Fibroblast of lung (primary cell): ENCODE measurements around the gene EDC4. TPM values are rescaled to one million over a fixed set of nuclear protein-coding genes. Genes with fewer than 3 reads are reported as not detected.
A peak's percentile ranks its signal among the peaks of the same experiment; 100 is the strongest.

Experiments used
- DNase-seq, 2 donors: peaks; one replicate each; pipeline versions ENCODE4 v3.0.0 to v3.0.0-alpha.2; 2010; ENCODE audit warnings: low read depth in 2 of 2
- H2AFZ ChIP-seq: 2 replicates; pipeline ENCODE4 v1.5.1; 2012; ENCODE audit warnings: low read length, control low read depth, inconsistent platforms
- H3K27ac ChIP-seq: 2 replicates; pipeline ENCODE4 v1.5.1; 2011; ENCODE audit warnings: low read length, control low read depth; ENCODE audit not compliant: insufficient read depth
- H3K27me3 ChIP-seq: 2 replicates; pipeline ENCODE4 v1.5.1; 2011; ENCODE audit warnings: mild to moderate bottlenecking, low read length; ENCODE audit not compliant: control insufficient read depth, insufficient read depth
- H3K36me3 ChIP-seq: 2 replicates; pipeline ENCODE4 v1.5.1; 2011; ENCODE audit warnings: low read length; ENCODE audit not compliant: control insufficient read depth, insufficient read depth
- H3K4me1 ChIP-seq: 2 replicates; pipeline ENCODE4 v1.5.1; 2011; ENCODE audit warnings: low read length; ENCODE audit not compliant: control insufficient read depth, insufficient read depth; ENCODE audit errors: extremely low read depth
- H3K4me2 ChIP-seq: 2 replicates; pipeline ENCODE4 v1.5.1; 2011; ENCODE audit warnings: low read length, control low read depth; ENCODE audit not compliant: insufficient read depth; ENCODE audit errors: extremely low read depth
- H3K4me3 ChIP-seq, 4 experiments: fragments of 200-600 bp in 1 of 4; sonication (generic) in 1 of 4; replicated peaks in 1 of 4; 2 replicates each; pipeline ENCODE4 v1.5.1; 2011 to 2016; ENCODE audit warnings: low read length in 4 of 4, low read depth in 3 of 4, mild to moderate bottlenecking in 3 of 4, control low read depth in 2 of 4, inconsistent platforms in 1 of 4, mixed read lengths in 1 of 4; ENCODE audit not compliant: insufficient read depth in 1 of 4; ENCODE audit errors: control extremely low read depth in 1 of 4
- H3K79me2 ChIP-seq: 2 replicates; pipeline ENCODE4 v1.5.1; 2012; ENCODE audit warnings: mild to moderate bottlenecking, low read length, inconsistent platforms; ENCODE audit not compliant: control insufficient read depth, insufficient read depth
- H3K9ac ChIP-seq: 2 replicates; pipeline ENCODE4 v1.5.1; 2011; ENCODE audit warnings: mild to moderate bottlenecking, low read length, control low read depth; ENCODE audit not compliant: insufficient read depth
- H3K9me3 ChIP-seq: 2 replicates; pipeline ENCODE4 v1.5.1; 2012; ENCODE audit warnings: low read depth, low read length; ENCODE audit not compliant: control insufficient read depth, insufficient read depth
- H4K20me1 ChIP-seq: 2 replicates; pipeline ENCODE4 v1.5.1; 2011; ENCODE audit warnings: low read length; ENCODE audit not compliant: control insufficient read depth, insufficient read depth; ENCODE audit errors: extremely low read depth
- EZH2 ChIP-seq: IDR thresholded peaks from 2 replicates; pipeline ENCODE4 v1.5.1; 2012; ENCODE audit warnings: low read length, control low read depth, mild to moderate bottlenecking; ENCODE audit errors: missing control alignments
- polyA plus RNA-seq, 2 donors: library from polyadenylated mRNA; depleted of rRNA in 1 of 2; stranded (reverse) in 1 of 2; unstranded in 1 of 2; fragments of >200 nt; gene quantifications; 2 replicates each; pipeline ENCODE4 v1.2.1, GENCODE V29; 2011 to 2012; ENCODE audit warnings: missing spikeins in 1 of 2
- total RNA-seq: library from RNA; depleted of rRNA; stranded (reverse); fragments of >200 nt; gene quantifications from 2 replicates; pipeline ENCODE4 v1.2.1, GENCODE V29; 2014
- TF ChIP-seq, protein P1 (sequence below), 2 donors: IDR thresholded peaks in 1 of 2; conservative IDR thresholded peaks in 1 of 2; 1 replicate in 1 of 2; 2 replicates in 1 of 2; pipeline ENCODE4 v1.5.1; 2011 to 2012; ENCODE audit warnings: low read length in 2 of 2, control low read depth in 1 of 2, inconsistent platforms in 1 of 2, low read depth in 1 of 2, mild to moderate bottlenecking in 1 of 2

EDC4 gene
- total and polyA plus RNA-seq, 2 donors (not counting 1 experiment from before 2014, with no cell fraction given): 27.4 to 49.4 TPM

- Histone ChIP-seq H3K4me3 (no peak overlapping the region), H3K79me2 (no peaks in the 10 kb centered on the region)
- TF ChIP-seq EZH2: no peak
- TF ChIP-seq, protein P1, sequence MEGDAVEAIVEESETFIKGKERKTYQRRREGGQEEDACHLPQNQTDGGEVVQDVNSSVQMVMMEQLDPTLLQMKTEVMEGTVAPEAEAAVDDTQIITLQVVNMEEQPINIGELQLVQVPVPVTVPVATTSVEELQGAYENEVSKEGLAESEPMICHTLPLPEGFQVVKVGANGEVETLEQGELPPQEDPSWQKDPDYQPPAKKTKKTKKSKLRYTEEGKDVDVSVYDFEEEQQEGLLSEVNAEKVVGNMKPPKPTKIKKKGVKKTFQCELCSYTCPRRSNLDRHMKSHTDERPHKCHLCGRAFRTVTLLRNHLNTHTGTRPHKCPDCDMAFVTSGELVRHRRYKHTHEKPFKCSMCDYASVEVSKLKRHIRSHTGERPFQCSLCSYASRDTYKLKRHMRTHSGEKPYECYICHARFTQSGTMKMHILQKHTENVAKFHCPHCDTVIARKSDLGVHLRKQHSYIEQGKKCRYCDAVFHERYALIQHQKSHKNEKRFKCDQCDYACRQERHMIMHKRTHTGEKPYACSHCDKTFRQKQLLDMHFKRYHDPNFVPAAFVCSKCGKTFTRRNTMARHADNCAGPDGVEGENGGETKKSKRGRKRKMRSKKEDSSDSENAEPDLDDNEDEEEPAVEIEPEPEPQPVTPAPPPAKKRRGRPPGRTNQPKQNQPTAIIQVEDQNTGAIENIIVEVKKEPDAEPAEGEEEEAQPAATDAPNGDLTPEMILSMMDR (conservative IDR thresholded peaks at IDR 0.05 in 1 of 2, IDR thresholded peaks at IDR 0.05 in 1 of 2; ENCODE audit: low read depth in 1 of 2, low read length in 2 of 2): no peak
Measured at GRCh38 chr16:67888331-67888730, 15.5 kb downstream of the EDC4 start.

DNA sequence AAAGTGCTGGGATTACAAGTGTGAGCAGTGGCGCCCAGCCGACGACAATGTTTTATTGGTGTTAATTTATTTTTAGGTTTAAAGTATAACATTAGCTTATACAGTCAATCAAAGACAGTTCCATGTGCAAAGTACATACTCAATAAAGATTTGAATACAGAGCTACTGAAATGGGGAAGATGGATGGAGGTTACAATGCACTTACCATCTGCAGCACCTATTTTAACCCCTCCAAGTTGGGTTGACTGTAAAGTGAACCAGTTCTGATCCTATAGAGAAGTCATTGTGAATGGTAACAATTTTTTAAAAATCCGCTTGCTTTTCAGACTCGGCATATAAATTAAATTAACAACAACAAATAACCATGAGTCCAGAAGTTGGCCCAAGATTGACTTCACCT is 19.5 kb downstream of the EDC4 start:
- Histone ChIP-seq H3K4me1 (peaks cover 6% of the 10 kb centered on the region), H3K79me2 (peaks cover 25% of the 10 kb centered on the region), H3K4me2 (peak overlapping the region; percentile 85), H3K27ac (peak overlapping the region; percentile 45), H3K27me3 (no peaks in the 10 kb centered on the region), H3K9me3 (no peaks in the 10 kb centered on the region), H2AFZ (peak overlapping the region; percentile 84), H3K36me3 (no peaks in the 10 kb centered on the region), H4K20me1 (no peaks in the 10 kb centered on the region), H3K9ac (no peak overlapping the region), H3K4me3 (peak overlapping the region; percentile 53 to 73 (median 58))
- DNase-seq: no peak
- TF ChIP-seq, protein P1 (conservative IDR thresholded peaks at IDR 0.05 in 1 of 2, IDR thresholded peaks at IDR 0.05 in 1 of 2; ENCODE audit: low read depth in 1 of 2, low read length in 2 of 2): no peak
- TF ChIP-seq EZH2: no peak

More at GRCh38 chr16:67888331-67888730, 15.5 kb downstream of the EDC4 start:
- Histone ChIP-seq H2AFZ (no peak overlapping the region), H3K9me3 (no peaks in the 10 kb centered on the region), H3K4me2 (no peak overlapping the region), H4K20me1 (peaks cover 4% of the 10 kb centered on the region), H3K9ac (no peak overlapping the region), H3K36me3 (peaks cover 5% of the 10 kb centered on the region), H3K4me1 (peaks cover 6% of the 10 kb centered on the region), H3K27me3 (no peaks in the 10 kb centered on the region), H3K27ac (no peak overlapping the region)
- DNase-seq: no peak

GRCh38 chr16:67892899-67893742 is 20.3 kb downstream of the EDC4 start, which contains the start of gene PSKH1:
TSS of gene PSKH1 (plus strand) at chr16:67893254. CDS start at chr16:67908750, 15,496 bp downstream.
- peak; percentile 93 to 95 for DNase-seq
- Histone ChIP-seq H3K4me2 (peak within 1 kb of the TSS; percentile 98), H3K4me1 (peaks cover 6% of the 10 kb centered on the region), H3K27ac (peak within 1 kb of the TSS; percentile 97), H3K4me3 (peak within 1 kb of the TSS; percentile 82 to 99 (median 97)), H3K36me3 (no peaks in the 10 kb centered on the region), H3K9me3 (no peaks in the 10 kb centered on the region), H3K27me3 (no peaks in the 10 kb centered on the region), H3K9ac (peak within 1 kb of the TSS; percentile 100), H2AFZ (peak within 1 kb of the TSS; percentile 84), H4K20me1 (no peaks in the 10 kb centered on the region), H3K79me2 (peaks cover 29% of the 10 kb centered on the region)
- TF ChIP-seq, protein P1 (conservative IDR thresholded peaks at IDR 0.05 in 1 of 2, IDR thresholded peaks at IDR 0.05 in 1 of 2; ENCODE audit: low read depth in 1 of 2, low read length in 2 of 2): no peak
- no peak for TF ChIP-seq EZH2
